ELR (cell line): ENCODE data around the gene LRRFIP1.
"Not testable (repeated sequence)": the region's sequence is repeated elsewhere in the genome, so short reads cannot be mapped to it uniquely, and the experiment has no call there.

Experiments used
- DNase-seq: peaks from one replicate; pipeline ENCODE4 v3.0.0-alpha.2; 2015; ENCODE audit warnings: low read depth

LRRFIP1 gene

GRCh38 chr2:237662671-237663093, 35.3 kb downstream of the LRRFIP1 start:
- DNase-seq: peak; percentile 87

DNA sequence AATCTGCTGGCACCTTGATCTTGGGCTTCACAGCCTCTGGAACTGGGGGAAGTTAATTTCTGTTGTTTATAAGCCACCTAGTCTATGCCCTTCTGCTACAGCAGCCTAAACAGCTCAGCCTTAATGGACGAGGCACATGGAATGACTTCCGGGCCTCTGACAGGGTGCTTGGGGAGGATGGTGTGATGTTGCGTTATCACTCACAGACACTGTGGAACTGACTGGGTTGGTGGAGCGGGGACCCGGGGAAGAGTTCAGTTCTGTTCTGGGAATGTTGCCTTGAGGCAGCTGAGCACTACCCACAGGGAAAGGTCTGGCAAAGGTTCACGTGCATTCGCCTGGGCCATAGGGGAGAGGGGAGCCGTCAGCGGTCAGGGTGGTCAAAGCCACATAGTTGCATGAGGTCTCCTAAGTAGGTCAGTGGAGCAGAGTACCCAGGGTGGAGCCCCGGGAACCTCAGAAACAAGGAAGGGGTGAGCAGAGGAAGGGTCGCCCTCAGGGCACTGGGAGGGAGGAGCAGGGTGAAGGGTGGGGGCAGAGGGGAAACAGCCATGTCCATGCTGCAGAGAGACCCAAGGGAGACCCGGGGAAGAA, 36.2 kb downstream of the LRRFIP1 start:
- DNase-seq: no peak

DNA sequence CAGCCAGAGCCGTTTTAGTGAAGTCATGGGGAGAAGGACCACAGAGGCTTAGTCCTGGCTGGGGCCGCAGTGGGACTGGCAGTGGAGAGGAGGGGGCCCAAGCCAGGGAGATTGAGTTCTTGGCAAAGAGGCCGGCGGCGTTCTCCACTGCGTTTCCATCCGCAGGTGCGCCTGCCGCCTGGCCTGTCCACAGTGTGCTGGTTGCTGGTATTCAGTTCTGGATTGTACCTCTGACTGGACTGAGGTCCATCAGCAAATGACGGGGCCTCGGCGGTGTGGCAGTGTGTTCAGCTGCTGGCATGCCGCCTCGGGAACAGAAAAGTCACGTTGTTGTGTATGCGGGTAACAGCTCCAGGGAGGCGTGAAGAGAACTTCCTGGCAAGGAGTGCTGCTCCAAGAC, 36.8 kb downstream of the LRRFIP1 start:
- DNase-seq: no peak

GRCh38 chr2:237665713-237666143, 38.3 kb downstream of the LRRFIP1 start:
- no peak for DNase-seq

DNA sequence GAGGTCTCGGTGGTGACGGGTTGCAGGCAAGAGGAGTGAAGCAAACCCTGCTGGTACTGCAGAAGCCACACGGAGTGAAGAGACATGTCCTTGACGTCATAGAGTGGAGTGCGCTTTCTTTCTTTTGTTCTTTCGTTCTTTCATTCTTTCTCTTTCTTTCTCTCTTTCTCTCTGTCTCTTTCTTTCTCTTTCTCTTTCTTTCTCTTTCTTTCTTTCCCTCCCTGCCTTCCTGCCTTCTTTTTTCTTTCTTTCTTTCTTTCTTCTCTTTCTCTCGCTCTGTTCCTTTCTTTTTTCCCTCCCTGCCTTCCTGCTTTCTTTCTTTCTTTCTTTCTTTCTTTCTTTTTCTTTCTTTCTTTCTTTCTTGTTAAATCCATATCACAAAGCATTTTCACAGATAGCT, 39.2 kb downstream of the LRRFIP1 start:
- no peak for DNase-seq

DNA sequence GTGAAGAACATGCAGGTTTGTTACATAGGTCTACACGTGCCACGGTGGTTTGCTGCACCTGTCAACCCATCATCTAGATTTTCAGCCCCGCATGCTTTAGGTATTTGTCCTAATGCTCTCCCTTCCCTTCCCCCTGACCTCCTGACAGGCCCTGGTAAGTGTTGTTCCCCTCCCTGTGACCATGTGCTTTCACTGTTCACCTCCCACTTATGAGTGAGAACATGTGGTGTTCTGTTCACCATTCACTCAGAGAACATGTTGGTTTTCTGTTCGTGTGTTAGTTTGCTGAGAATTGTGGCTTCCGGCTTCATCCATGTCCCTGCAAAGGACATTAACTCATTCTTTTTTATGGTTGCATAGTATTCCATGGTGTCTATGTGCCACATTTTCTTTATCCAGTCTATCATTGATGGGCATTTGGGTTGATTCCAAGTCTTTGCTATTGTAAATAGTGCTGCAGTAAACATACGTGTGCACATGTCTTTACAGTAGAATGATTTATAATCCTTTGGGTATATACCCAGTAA, 39.7 kb downstream of the LRRFIP1 start:
- not testable (repeated sequence) for DNase-seq

DNA sequence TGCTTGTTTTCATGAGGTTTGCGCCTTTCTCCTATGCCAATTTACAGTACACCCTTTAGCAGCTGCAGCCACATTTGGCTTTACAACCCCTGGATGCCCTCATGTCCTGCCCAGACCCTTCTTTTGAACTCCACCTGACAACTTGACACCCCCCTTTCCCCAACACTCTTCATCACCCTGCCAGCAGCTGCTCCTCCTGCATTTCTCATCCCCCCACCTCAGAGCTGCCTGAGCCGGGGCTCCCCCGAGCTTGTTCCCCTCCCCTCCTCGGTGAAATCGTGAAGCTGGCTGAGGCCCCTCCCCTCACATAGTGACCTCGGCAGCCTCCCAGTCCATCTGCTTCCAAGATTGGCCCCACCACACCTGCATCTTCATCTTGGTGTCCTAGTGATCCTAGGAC, 40.5 kb downstream of the LRRFIP1 start:
- DNase-seq: no peak

DNA sequence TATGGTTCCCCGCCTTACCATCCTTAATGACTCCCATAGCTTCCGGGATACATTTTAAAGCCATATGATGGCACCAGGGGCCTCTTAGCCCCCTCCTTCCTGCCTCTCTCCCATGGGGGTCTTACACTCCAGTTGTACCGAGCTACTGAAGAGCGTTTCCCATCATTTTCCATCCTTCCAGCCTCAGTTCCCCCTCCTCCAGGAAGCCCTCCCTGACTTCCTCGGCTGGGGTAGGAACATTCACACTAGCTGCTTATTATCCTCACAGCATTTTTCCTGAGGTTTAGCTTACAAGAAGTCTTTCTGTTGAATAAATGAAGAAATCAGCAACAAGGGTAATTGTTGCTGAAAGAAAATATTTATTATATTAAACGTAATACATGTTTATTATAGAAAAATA, 41.1 kb downstream of the LRRFIP1 start:
- DNase-seq: no peak

DNA sequence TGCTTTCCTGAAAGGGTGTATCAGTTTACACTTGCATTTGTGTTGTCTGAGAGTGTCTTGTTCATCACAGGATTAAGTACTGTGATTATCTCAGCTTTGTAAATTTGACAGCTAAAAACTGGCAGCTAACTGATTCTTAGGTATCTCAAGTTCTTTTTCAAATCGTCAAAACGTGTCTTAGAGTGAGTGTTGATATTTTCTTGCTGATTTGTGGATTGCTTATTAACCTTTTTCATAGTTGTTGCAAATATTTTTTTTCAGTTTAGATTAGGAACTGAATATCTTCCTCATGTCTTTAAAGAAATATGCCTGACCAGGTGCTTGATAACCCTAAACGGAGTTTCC, 41.9 kb downstream of the LRRFIP1 start:
- DNase-seq: no peak

- peak; percentile 86 for DNase-seq
Measured at GRCh38 chr2:237669628-237670392, 42.4 kb downstream of the LRRFIP1 start.

- DNase-seq: no peak
Measured at GRCh38 chr2:237670641-237671040, 43.3 kb downstream of the LRRFIP1 start.

GRCh38 chr2:237671466-237672138, 44.2 kb downstream of the LRRFIP1 start:
- no peak for DNase-seq

DNA sequence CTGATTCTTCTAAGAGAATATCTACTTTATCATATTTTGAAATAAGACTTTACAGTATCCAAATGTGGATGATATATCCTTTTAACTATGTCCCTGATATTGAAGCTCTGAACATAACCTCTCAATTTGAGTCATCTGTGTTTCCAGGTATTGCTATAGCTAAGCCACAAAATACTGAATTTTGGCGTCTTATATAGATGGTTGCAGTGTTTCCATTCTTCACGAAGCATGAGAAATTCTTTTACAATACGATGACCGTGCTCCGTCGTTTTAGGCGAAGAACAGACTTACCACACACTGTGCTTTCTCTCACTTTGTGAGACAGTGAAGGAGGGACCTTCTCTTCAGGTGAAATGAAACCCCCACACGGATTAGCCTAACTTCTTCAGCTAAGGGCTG, 45.3 kb downstream of the LRRFIP1 start:
- DNase-seq: no peak

- peak; percentile 46 for DNase-seq
Measured at GRCh38 chr2:237673130-237674001, 46.0 kb downstream of the LRRFIP1 start.

GRCh38 chr2:237674731-237675276, 47.4 kb downstream of the LRRFIP1 start:
- peak; percentile 78 for DNase-seq

- no peak for DNase-seq
Measured at GRCh38 chr2:237675316-237675715, 47.9 kb downstream of the LRRFIP1 start.

- DNase-seq: no peak
Measured at GRCh38 chr2:237680702-237681478, 53.5 kb downstream of the LRRFIP1 start.

DNA sequence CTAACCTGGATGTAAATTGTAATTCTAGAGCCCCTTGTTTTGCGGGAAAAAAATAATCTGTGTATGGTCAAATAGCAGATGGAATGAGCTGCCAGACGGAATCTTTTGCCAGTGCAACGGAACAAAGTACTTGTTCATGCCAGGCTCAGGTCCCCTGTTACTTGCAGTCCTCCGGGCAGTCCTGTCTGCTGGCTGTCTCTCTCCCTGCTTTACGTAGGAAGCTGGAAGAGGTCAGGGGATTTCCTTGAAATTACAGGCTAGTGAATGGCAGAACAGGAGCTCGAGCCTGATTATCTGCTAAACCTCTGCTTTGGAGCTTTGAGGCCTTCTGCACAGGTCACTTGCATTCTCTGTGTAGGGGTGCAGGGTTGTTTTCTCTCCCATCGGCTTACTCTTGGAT, 54.8 kb downstream of the LRRFIP1 start:
- no peak for DNase-seq

- no peak for DNase-seq
Measured at GRCh38 chr2:237682856-237683670, 55.7 kb downstream of the LRRFIP1 start.

GRCh38 chr2:237685408-237685807, 58.0 kb downstream of the LRRFIP1 start:
- peak; percentile 61 for DNase-seq
